Measurements from ENCODE around the gene TULP4.
"Not testable (repeated sequence)": the region's sequence is repeated elsewhere in the genome, so short reads cannot be mapped to it uniquely, and the experiment has no call there.

Gene TULP4

DNA sequence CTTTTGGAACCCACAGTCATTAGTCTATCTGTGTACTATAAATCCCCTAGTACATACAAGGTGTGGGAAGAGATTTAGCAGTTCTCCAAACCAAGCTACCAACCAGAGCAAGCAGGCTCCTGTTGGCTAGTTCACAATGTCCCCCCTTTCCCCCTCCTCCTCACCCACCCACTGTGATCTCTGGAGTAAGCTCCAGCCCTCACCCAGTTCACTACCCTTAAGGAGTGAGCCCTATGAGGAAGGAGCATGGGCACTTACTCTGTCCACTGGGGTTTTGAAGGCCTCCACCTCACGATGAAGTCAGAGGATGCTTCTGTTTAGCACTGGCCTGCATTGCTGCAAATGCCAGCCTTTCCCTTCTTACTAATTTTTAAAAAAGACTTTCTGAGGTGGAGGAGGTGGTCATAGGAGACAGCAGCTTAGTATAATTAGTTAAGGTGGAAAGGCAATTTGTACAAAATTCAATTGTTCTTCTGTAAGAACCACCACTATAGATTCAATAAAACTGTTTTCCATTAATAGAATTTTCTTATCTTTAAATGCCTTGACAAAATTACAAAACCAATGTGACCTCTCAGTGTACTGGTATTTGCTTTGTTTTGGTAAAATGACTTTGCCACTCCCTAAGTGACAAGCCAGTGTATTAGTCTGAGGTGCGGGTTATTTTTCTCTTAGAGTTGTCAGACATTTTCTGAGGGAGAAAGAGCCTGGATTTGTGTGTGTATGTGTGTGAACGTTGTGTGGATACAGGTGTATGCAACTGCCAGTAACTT is 86.2 kb downstream of the TULP4 start:
- Histone ChIP-seq H3K36me3 (ENCODE audit: control insufficient read depth in 1 of 2, insufficient read depth in 2 of 2, low read length in 2 of 2) (no peaks in the 10 kb centered on the region), H3K9me3 (ENCODE audit: control insufficient read depth in 1 of 2, low read length in 2 of 2) (peaks cover 0 to 1% of the 10 kb centered on the region in 2 donors), H3K4me1 (ENCODE audit: control insufficient read depth in 1 of 2, insufficient read depth in 2 of 2, low read length in 2 of 2) (peaks cover 0 to 11% of the 10 kb centered on the region in 2 donors), H3K4me3 (ENCODE audit: low read depth in 1 of 2, low read length in 2 of 2) (no peak overlapping the region), H3K27me3 (ENCODE audit: low read depth, low read length) (no peaks in the 10 kb centered on the region), H3K27ac (ENCODE audit: low read length) (no peak overlapping the region)

DNA sequence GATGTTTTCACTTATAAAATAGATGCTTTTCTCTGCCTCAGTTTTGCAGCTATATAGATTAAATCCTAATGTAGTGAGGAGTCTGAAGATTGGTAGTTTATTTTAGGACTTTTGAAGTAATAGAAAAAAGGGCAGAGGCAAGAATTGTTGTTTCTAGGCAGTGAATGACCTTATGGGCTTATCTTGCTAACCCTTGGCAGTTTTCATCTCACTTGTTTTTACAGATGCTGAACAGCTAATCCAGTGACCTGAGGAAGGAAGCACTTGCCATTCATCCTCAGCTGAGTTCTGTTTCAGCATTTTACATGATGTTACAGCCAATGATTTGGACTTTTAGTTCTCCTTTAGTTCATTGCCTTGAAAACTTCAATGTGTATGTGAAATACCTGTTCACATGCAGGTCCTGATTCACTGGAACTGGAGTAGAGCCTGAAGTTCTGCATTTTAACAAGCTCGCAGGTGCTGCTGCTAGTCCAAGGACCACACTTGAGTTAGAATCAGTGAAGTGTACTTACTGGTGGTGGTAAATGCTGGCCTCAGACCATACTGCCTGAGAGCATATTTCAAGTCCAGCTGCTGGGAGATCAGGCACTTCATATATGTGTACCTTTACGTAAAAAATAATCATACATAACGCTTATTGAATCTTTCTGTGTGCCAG is 86.9 kb downstream of the TULP4 start:
- H3K27me3 ChIP-seq (ENCODE audit: low read depth, low read length), result no peaks in the 10 kb centered on the region
- H3K27ac ChIP-seq (ENCODE audit: low read length), result no peak overlapping the region
- H3K4me3 ChIP-seq (ENCODE audit: low read depth in 1 of 2, low read length in 2 of 2), result no peak overlapping the region
- H3K36me3 ChIP-seq (ENCODE audit: control insufficient read depth in 1 of 2, insufficient read depth in 2 of 2, low read length in 2 of 2), result no peaks in the 10 kb centered on the region
- no peaks in the 10 kb centered on the region for H3K9me3 ChIP-seq (ENCODE audit: control insufficient read depth in 1 of 2, low read length in 2 of 2)
- peaks cover 0 to 11% of the 10 kb centered on the region in 2 donors for H3K4me1 ChIP-seq (ENCODE audit: control insufficient read depth in 1 of 2, insufficient read depth in 2 of 2, low read length in 2 of 2)

DNA sequence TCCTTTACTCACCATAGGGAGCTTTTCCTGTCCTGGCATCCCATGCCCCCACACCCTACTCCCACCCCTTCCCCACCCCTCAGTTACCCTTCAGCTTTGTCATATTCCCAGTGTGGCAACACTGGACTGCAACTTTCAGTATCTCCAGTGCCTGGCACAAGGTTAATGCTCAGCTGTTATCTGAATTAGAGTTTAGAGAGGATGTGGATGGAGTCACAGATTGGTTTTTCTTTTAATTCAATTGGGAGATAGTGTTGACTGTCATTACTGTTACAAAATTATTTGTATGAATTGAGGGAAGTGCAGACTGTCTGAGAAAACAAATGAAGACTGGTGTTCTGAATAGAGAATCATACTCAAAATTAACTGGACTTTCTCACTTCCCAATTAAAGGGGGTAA is 89.9 kb downstream of the TULP4 start:
- Histone ChIP-seq H3K4me1 (ENCODE audit: control insufficient read depth in 1 of 2, insufficient read depth in 2 of 2, low read length in 2 of 2) (peaks cover 0 to 11% of the 10 kb centered on the region in 2 donors), H3K36me3 (ENCODE audit: control insufficient read depth in 1 of 2, insufficient read depth in 2 of 2, low read length in 2 of 2) (no peaks in the 10 kb centered on the region), H3K27me3 (ENCODE audit: low read depth, low read length) (no peaks in the 10 kb centered on the region), H3K27ac (ENCODE audit: low read length) (no peak overlapping the region), H3K9me3 (ENCODE audit: control insufficient read depth in 1 of 2, low read length in 2 of 2) (no peaks in the 10 kb centered on the region), H3K4me3 (ENCODE audit: low read depth in 1 of 2, low read length in 2 of 2) (no peak overlapping the region)

GRCh38 chr6:158405321-158405831 is 93.1 kb downstream of the TULP4 start:
- H3K4me3 ChIP-seq (ENCODE audit: low read depth in 1 of 2, low read length in 2 of 2); H3K27ac ChIP-seq (ENCODE audit: low read length); H3K27me3 ChIP-seq (ENCODE audit: low read depth, low read length); H3K36me3 ChIP-seq (ENCODE audit: control insufficient read depth in 1 of 2, insufficient read depth in 2 of 2, low read length in 2 of 2); H3K9me3 ChIP-seq (ENCODE audit: control insufficient read depth in 1 of 2, low read length in 2 of 2): not testable (repeated sequence)
- H3K4me1 ChIP-seq (ENCODE audit: control insufficient read depth in 1 of 2, insufficient read depth in 2 of 2, low read length in 2 of 2), result peaks cover 0 to 23% of the 10 kb centered on the region in 2 donors

- peaks cover 0 to 23% of the 10 kb centered on the region in 2 donors for H3K4me1 ChIP-seq (ENCODE audit: control insufficient read depth in 1 of 2, insufficient read depth in 2 of 2, low read length in 2 of 2)
- H3K36me3 ChIP-seq (ENCODE audit: control insufficient read depth in 1 of 2, insufficient read depth in 2 of 2, low read length in 2 of 2), result no peaks in the 10 kb centered on the region
- no peak overlapping the region for H3K4me3 ChIP-seq (ENCODE audit: low read depth in 1 of 2, low read length in 2 of 2)
- H3K27me3 ChIP-seq (ENCODE audit: low read depth, low read length), result no peaks in the 10 kb centered on the region
- no peaks in the 10 kb centered on the region for H3K9me3 ChIP-seq (ENCODE audit: control insufficient read depth in 1 of 2, low read length in 2 of 2)
- no peak overlapping the region for H3K27ac ChIP-seq (ENCODE audit: low read length)
Observed at GRCh38 chr6:158405933-158406332, 93.7 kb downstream of the TULP4 start.

DNA sequence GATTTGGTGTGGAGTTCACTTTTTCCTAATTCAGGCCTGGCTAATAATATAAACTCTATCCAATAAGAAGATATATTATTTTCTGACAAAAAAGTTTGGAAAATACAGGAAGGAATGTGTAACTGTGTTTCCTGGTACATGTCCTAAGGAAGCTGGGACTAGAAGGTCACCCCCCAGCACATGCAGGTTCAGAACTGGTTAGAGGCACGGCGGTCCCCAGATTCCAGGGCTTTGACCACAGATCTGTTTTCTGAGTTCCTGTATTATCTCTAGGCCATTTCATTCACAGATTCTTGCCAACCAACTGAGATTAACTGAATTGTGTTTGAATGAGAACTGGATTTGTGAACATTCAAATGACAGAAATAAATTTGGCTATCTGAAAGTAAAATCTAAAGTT is 94.5 kb downstream of the TULP4 start:
- no peaks in the 10 kb centered on the region for H3K9me3 ChIP-seq (ENCODE audit: control insufficient read depth in 1 of 2, low read length in 2 of 2)
- H3K4me3 ChIP-seq (ENCODE audit: low read depth in 1 of 2, low read length in 2 of 2), result no peak overlapping the region
- H3K4me1 ChIP-seq (ENCODE audit: control insufficient read depth in 1 of 2, insufficient read depth in 2 of 2, low read length in 2 of 2), result peaks cover 0 to 17% of the 10 kb centered on the region in 2 donors
- no peaks in the 10 kb centered on the region for H3K27me3 ChIP-seq (ENCODE audit: low read depth, low read length)
- H3K27ac ChIP-seq (ENCODE audit: low read length), result no peak overlapping the region
- no peaks in the 10 kb centered on the region for H3K36me3 ChIP-seq (ENCODE audit: control insufficient read depth in 1 of 2, insufficient read depth in 2 of 2, low read length in 2 of 2)

GRCh38 chr6:158408013-158408412 is 95.7 kb downstream of the TULP4 start:
- Histone ChIP-seq H3K4me1 (ENCODE audit: control insufficient read depth in 1 of 2, insufficient read depth in 2 of 2, low read length in 2 of 2) (peaks cover 0 to 12% of the 10 kb centered on the region in 2 donors), H3K36me3 (ENCODE audit: control insufficient read depth in 1 of 2, insufficient read depth in 2 of 2, low read length in 2 of 2) (no peaks in the 10 kb centered on the region), H3K27ac (ENCODE audit: low read length) (no peak overlapping the region), H3K4me3 (ENCODE audit: low read depth in 1 of 2, low read length in 2 of 2) (no peak overlapping the region), H3K27me3 (ENCODE audit: low read depth, low read length) (no peaks in the 10 kb centered on the region), H3K9me3 (ENCODE audit: control insufficient read depth in 1 of 2, low read length in 2 of 2) (no peaks in the 10 kb centered on the region)

DNA sequence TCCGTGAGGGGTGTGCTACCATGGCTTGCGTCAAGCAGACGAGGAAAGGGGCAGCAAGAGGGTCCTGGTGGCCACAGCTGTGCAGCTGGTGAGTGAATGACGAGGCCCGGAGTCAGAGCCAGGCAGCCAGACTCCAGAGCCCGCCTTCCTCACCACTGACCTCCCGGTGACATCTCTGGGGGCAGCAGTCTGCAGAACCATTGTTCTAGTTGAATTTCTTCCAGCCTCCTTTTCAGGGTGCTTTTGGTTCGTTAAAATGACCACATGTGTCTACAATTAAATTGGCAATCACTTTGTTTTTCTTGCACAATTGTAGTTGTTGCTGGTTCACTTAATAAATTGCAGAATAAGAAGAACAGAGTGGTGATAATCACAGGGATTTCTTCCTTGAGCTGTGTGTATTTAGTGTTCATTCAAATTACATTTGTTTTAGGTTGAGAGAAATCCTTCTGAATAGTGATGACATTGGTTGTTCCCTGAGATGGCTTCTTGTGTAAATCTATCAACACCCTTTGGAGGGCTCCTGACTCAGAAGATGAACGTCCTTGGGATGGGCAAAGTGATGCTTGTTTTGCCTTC is 96.4 kb downstream of the TULP4 start:
- Histone ChIP-seq H3K27me3 (ENCODE audit: low read depth, low read length) (no peaks in the 10 kb centered on the region), H3K27ac (ENCODE audit: low read length) (no peak overlapping the region), H3K9me3 (ENCODE audit: control insufficient read depth in 1 of 2, low read length in 2 of 2) (no peaks in the 10 kb centered on the region), H3K4me3 (ENCODE audit: low read depth in 1 of 2, low read length in 2 of 2) (no peak overlapping the region), H3K36me3 (ENCODE audit: control insufficient read depth in 1 of 2, insufficient read depth in 2 of 2, low read length in 2 of 2) (peaks cover 0 to 3% of the 10 kb centered on the region in 2 donors), H3K4me1 (ENCODE audit: control insufficient read depth in 1 of 2, insufficient read depth in 2 of 2, low read length in 2 of 2) (peaks cover 0 to 12% of the 10 kb centered on the region in 2 donors)

DNA sequence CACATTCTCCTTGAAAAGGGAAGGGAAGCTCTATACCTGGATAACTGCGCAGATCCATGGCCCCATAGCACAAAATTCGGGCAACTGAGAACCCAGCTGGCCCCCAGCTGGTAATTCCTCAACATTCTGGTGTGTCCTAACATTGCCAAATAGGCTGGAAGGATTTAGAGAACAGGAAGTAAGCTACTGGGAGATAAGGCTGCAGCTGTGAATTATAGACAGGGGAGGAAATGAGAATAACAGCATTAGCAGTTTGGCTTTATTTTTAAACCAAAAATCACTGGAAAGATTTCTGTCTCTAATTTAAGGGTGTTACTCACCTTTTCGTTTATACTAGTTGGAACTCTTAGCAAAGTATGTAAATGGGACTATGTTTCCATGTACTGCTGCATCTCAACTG is 97.2 kb downstream of the TULP4 start:
- H3K36me3 ChIP-seq (ENCODE audit: control insufficient read depth in 1 of 2, insufficient read depth in 2 of 2, low read length in 2 of 2), result peaks cover 0 to 5% of the 10 kb centered on the region in 2 donors
- H3K4me3 ChIP-seq (ENCODE audit: low read depth in 1 of 2, low read length in 2 of 2), result no peak overlapping the region
- H3K27ac ChIP-seq (ENCODE audit: low read length), result no peak overlapping the region
- no peaks in the 10 kb centered on the region for H3K9me3 ChIP-seq (ENCODE audit: control insufficient read depth in 1 of 2, low read length in 2 of 2)
- H3K4me1 ChIP-seq (ENCODE audit: control insufficient read depth in 1 of 2, insufficient read depth in 2 of 2, low read length in 2 of 2), result peaks cover 0 to 12% of the 10 kb centered on the region in 2 donors
- no peaks in the 10 kb centered on the region for H3K27me3 ChIP-seq (ENCODE audit: low read depth, low read length)

- Histone ChIP-seq H3K27me3 (ENCODE audit: low read depth, low read length) (no peaks in the 10 kb centered on the region), H3K36me3 (ENCODE audit: control insufficient read depth in 1 of 2, insufficient read depth in 2 of 2, low read length in 2 of 2) (peaks cover 0 to 5% of the 10 kb centered on the region in 2 donors), H3K9me3 (ENCODE audit: control insufficient read depth in 1 of 2, low read length in 2 of 2) (no peaks in the 10 kb centered on the region), H3K4me3 (ENCODE audit: low read depth in 1 of 2, low read length in 2 of 2) (no peak overlapping the region), H3K4me1 (ENCODE audit: control insufficient read depth in 1 of 2, insufficient read depth in 2 of 2, low read length in 2 of 2) (peaks cover 0 to 12% of the 10 kb centered on the region in 2 donors), H3K27ac (ENCODE audit: low read length) (no peak overlapping the region)
Observed at GRCh38 chr6:158410784-158411183, 98.5 kb downstream of the TULP4 start.

- no peaks in the 10 kb centered on the region for H3K27me3 ChIP-seq (ENCODE audit: low read depth, low read length)
- H3K36me3 ChIP-seq (ENCODE audit: control insufficient read depth in 1 of 2, insufficient read depth in 2 of 2, low read length in 2 of 2), result peaks cover 0 to 9% of the 10 kb centered on the region in 2 donors
- H3K4me1 ChIP-seq (ENCODE audit: control insufficient read depth in 1 of 2, insufficient read depth in 2 of 2, low read length in 2 of 2), result peaks cover 0 to 12% of the 10 kb centered on the region in 2 donors
- H3K4me3 ChIP-seq (ENCODE audit: low read depth in 1 of 2, low read length in 2 of 2), result no peak overlapping the region
- H3K9me3 ChIP-seq (ENCODE audit: control insufficient read depth in 1 of 2, low read length in 2 of 2), result no peaks in the 10 kb centered on the region
- no peak overlapping the region for H3K27ac ChIP-seq (ENCODE audit: low read length)
Observed at GRCh38 chr6:158411998-158412397, 99.7 kb downstream of the TULP4 start.

All from muscle layer of duodenum (tissue), 2 donors.